Measurements from ENCODE around the gene BANP.
"Not testable (repeated sequence)": the region's sequence is repeated elsewhere in the genome, so short reads cannot be mapped to it uniquely, and the experiment has no call there.

The BANP gene

GRCh38 chr16:88102597-88102996 is 151.4 kb downstream of the BANP start:
- no peak overlapping the region for H3K27ac ChIP-seq
- H3K36me3 ChIP-seq (replicated peaks): no peaks in the 10 kb centered on the region
- no peak for DNase-seq
- in situ Hi-C loops (cut with HindIII; ENCODE audit: low pct_ligation_motif_present, low sequenced_read_pairs): no loop called here
- TF ChIP-seq, protein P1, sequence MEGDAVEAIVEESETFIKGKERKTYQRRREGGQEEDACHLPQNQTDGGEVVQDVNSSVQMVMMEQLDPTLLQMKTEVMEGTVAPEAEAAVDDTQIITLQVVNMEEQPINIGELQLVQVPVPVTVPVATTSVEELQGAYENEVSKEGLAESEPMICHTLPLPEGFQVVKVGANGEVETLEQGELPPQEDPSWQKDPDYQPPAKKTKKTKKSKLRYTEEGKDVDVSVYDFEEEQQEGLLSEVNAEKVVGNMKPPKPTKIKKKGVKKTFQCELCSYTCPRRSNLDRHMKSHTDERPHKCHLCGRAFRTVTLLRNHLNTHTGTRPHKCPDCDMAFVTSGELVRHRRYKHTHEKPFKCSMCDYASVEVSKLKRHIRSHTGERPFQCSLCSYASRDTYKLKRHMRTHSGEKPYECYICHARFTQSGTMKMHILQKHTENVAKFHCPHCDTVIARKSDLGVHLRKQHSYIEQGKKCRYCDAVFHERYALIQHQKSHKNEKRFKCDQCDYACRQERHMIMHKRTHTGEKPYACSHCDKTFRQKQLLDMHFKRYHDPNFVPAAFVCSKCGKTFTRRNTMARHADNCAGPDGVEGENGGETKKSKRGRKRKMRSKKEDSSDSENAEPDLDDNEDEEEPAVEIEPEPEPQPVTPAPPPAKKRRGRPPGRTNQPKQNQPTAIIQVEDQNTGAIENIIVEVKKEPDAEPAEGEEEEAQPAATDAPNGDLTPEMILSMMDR (IDR thresholded peaks at IDR 0.05; ENCODE audit: low read depth, low read length, missing control alignments): no peak
- H3K27me3 ChIP-seq (replicated peaks): peaks cover 3% of the 10 kb centered on the region
- no peak overlapping the region for H3K4me3 ChIP-seq (ENCODE audit: low read depth, low read length)

DNA sequence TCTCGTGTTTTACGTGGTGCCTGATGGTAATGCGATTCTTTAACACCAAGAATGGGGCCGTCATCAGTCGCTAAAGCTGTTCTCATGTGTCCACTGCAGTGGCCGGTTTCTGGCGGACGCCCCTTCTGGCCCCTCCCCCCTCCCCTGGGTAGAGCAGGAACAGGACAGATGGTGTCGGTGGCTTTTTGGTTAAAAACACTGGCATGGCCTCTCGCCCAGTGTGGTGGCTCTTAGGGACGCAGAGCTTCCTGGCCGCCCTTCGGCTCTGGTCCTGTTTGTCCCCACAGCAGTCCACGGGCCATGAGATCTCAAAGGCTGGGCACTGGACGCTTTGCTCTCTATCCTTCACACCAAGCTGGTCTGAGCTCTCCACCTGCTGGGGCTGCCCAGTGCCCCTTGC is 151.8 kb downstream of the BANP start:
- TF ChIP-seq, protein P1 (IDR thresholded peaks at IDR 0.05; ENCODE audit: low read depth, low read length, missing control alignments): no peak
- Histone ChIP-seq H3K27ac (no peak overlapping the region), H3K36me3 (replicated peaks) (no peaks in the 10 kb centered on the region), H3K27me3 (replicated peaks) (peaks cover 3% of the 10 kb centered on the region), H3K4me3 (ENCODE audit: low read depth, low read length) (no peak overlapping the region)
- DNase-seq: no peak
- in situ Hi-C loops (cut with HindIII; ENCODE audit: low pct_ligation_motif_present, low sequenced_read_pairs): no loop called here

DNA sequence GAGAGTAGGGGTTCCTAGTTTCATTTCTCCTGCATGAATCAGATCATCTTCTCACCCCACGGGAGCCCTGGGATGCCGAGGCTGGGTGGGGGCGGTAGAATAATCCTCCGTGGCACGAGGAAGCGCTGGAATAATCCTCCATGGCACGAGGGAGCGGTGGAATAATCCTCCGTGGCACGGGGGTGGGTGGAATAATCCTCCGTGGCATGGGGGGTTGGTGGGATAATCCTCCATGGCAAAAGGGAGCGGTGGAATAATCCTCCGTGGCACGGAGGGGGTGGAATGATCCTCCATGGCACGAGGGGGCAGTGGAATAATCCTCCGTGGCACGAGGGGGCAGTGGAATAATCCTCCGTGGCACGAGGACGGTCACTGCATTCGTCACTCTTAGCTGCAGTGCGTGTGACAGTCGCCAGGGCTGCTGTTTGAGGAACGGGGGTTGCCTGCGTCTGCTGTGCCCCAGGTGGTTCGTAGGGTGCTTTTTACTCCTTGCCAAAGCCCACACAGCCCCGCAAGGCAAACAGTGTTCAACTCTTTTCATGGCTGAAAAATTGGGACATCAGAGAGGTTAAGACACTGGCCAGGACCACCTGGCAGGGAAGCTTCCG is 152.5 kb downstream of the BANP start:
- in situ Hi-C loops (cut with HindIII; ENCODE audit: low pct_ligation_motif_present, low sequenced_read_pairs): no loop called here
- TF ChIP-seq, protein P1 (IDR thresholded peaks at IDR 0.05; ENCODE audit: low read depth, low read length, missing control alignments): no peak
- Histone ChIP-seq H3K4me3 (ENCODE audit: low read depth, low read length) (no peak overlapping the region), H3K36me3 (replicated peaks) (no peaks in the 10 kb centered on the region), H3K27ac (no peak overlapping the region), H3K27me3 (replicated peaks) (peaks cover 3% of the 10 kb centered on the region)
- no peak for DNase-seq

- H3K36me3 ChIP-seq (replicated peaks); H3K27me3 ChIP-seq (replicated peaks); in situ Hi-C loops (cut with HindIII; ENCODE audit: low pct_ligation_motif_present, low sequenced_read_pairs); DNase-seq; H3K4me3 ChIP-seq (ENCODE audit: low read depth, low read length); H3K27ac ChIP-seq: not testable (repeated sequence)
Observed at GRCh38 chr16:88104363-88104762, 153.1 kb downstream of the BANP start.

GRCh38 chr16:88105574-88106140 is 154.4 kb downstream of the BANP start:
- H3K4me3 ChIP-seq (ENCODE audit: low read depth, low read length); H3K27ac ChIP-seq; H3K27me3 ChIP-seq (replicated peaks); H3K36me3 ChIP-seq (replicated peaks); in situ Hi-C loops (cut with HindIII; ENCODE audit: low pct_ligation_motif_present, low sequenced_read_pairs); DNase-seq: not testable (repeated sequence)

- H3K4me3 ChIP-seq (ENCODE audit: low read depth, low read length); H3K36me3 ChIP-seq (replicated peaks); H3K27ac ChIP-seq; DNase-seq; H3K27me3 ChIP-seq (replicated peaks); in situ Hi-C loops (cut with HindIII; ENCODE audit: low pct_ligation_motif_present, low sequenced_read_pairs): not testable (repeated sequence)
Observed at GRCh38 chr16:88106566-88106965, 155.3 kb downstream of the BANP start.

- TF ChIP-seq, protein P1 (IDR thresholded peaks at IDR 0.05; ENCODE audit: low read depth, low read length, missing control alignments): no peak
- Histone ChIP-seq H3K36me3 (replicated peaks) (no peaks in the 10 kb centered on the region), H3K27me3 (replicated peaks) (no peaks in the 10 kb centered on the region), H3K27ac (no peak overlapping the region), H3K4me3 (ENCODE audit: low read depth, low read length) (no peak overlapping the region)
- DNase-seq: no peak
- in situ Hi-C loops (cut with HindIII; ENCODE audit: low pct_ligation_motif_present, low sequenced_read_pairs): no loop called here
Observed at GRCh38 chr16:88108762-88109161, 157.5 kb downstream of the BANP start.

GRCh38 chr16:88109726-88110621 is 158.7 kb downstream of the BANP start:
- H3K27ac ChIP-seq; H3K36me3 ChIP-seq (replicated peaks); H3K27me3 ChIP-seq (replicated peaks); DNase-seq; H3K4me3 ChIP-seq (ENCODE audit: low read depth, low read length); in situ Hi-C loops (cut with HindIII; ENCODE audit: low pct_ligation_motif_present, low sequenced_read_pairs): not testable (repeated sequence)

DNA sequence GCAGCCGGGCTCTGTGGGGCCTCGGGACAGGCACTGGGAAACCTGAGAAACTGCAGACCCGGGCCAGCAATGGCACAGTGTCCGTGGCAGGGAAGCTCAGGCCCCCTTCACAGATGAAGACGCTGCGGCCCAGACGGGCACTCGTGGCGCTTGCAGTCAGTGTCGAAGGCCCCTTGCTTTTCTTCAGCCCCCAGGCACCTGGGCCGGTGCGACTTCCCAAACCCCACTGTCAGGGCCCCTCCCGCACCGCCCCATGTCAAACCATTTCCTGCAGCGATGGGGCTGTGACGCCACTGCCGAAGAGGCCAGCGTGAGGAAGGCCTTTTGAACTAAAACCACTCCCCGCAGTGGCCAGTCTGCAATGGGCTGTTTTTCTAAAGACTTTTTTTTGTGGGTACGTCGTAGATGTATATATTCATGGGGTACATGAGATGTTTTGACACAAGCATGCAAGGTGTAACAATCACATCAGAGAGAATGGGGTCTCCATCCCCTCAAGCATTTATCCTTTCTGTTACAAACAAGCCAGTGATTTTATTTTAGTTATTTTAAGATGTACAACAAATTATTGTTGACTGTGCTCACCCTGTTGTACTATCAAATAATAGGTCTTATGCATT is 159.8 kb downstream of the BANP start:
- H3K27ac ChIP-seq; H3K36me3 ChIP-seq (replicated peaks); in situ Hi-C loops (cut with HindIII; ENCODE audit: low pct_ligation_motif_present, low sequenced_read_pairs); H3K27me3 ChIP-seq (replicated peaks); H3K4me3 ChIP-seq (ENCODE audit: low read depth, low read length); DNase-seq: not testable (repeated sequence)

- H3K4me3 ChIP-seq (ENCODE audit: low read depth, low read length); in situ Hi-C loops (cut with HindIII; ENCODE audit: low pct_ligation_motif_present, low sequenced_read_pairs); H3K36me3 ChIP-seq (replicated peaks); H3K27ac ChIP-seq; H3K27me3 ChIP-seq (replicated peaks); DNase-seq: not testable (repeated sequence)
Observed at GRCh38 chr16:88111976-88112375, 160.7 kb downstream of the BANP start.
